Mucosa of stomach (tissue), 1 donor: ENCODE data around the gene GOLGA7B.
A peak's percentile ranks its signal among the peaks of the same experiment; 100 is the strongest.

ENCODE experiments used
- H3K27me3 ChIP-seq: one replicate; pipeline ENCODE4 v1.7.0; 2013; ENCODE audit warnings: mild to moderate bottlenecking, low read length; ENCODE audit not compliant: control insufficient read depth, insufficient read depth
- H3K36me3 ChIP-seq: one replicate; pipeline ENCODE4 v1.7.0; 2013; ENCODE audit warnings: low read length; ENCODE audit not compliant: control insufficient read depth, insufficient read depth
- H3K4me1 ChIP-seq: one replicate; pipeline ENCODE4 v1.7.0; 2013; ENCODE audit warnings: mild to moderate bottlenecking, low read length; ENCODE audit not compliant: control insufficient read depth, insufficient read depth
- H3K4me3 ChIP-seq: one replicate; pipeline ENCODE4 v1.7.0; 2013; ENCODE audit warnings: low read length
- H3K9ac ChIP-seq: one replicate; pipeline ENCODE4 v1.7.0; 2013; ENCODE audit warnings: mild to moderate bottlenecking, low read length, moderate library complexity
- H3K9me3 ChIP-seq: one replicate; pipeline ENCODE4 v1.7.0; 2013; ENCODE audit warnings: mild to moderate bottlenecking, low read length, moderate library complexity; ENCODE audit not compliant: control insufficient read depth
- donor health status: Pancreatic carcinoma.

Gene GOLGA7B

GRCh38 chr10:97858001-97858439, 8.4 kb downstream of the GOLGA7B start:
- no peaks in the 10 kb centered on the region for H3K36me3 ChIP-seq
- no peaks in the 10 kb centered on the region for H3K4me1 ChIP-seq
- no peak overlapping the region for H3K9ac ChIP-seq
- no peaks in the 10 kb centered on the region for H3K9me3 ChIP-seq
- H3K4me3 ChIP-seq, result no peak overlapping the region
- H3K27me3 ChIP-seq, result peaks cover 8% of the 10 kb centered on the region

- no peaks in the 10 kb centered on the region for H3K9me3 ChIP-seq
- H3K4me3 ChIP-seq, result no peak overlapping the region
- H3K4me1 ChIP-seq, result no peaks in the 10 kb centered on the region
- peaks cover 12% of the 10 kb centered on the region for H3K27me3 ChIP-seq
- no peaks in the 10 kb centered on the region for H3K36me3 ChIP-seq
- no peak overlapping the region for H3K9ac ChIP-seq
Observed at GRCh38 chr10:97861097-97861750, 11.6 kb downstream of the GOLGA7B start.

- H3K4me3 ChIP-seq, result no peak overlapping the region
- H3K9ac ChIP-seq, result no peak overlapping the region
- H3K36me3 ChIP-seq, result no peaks in the 10 kb centered on the region
- H3K4me1 ChIP-seq, result no peaks in the 10 kb centered on the region
- H3K9me3 ChIP-seq, result no peaks in the 10 kb centered on the region
- H3K27me3 ChIP-seq, result peaks cover 12% of the 10 kb centered on the region
Observed at GRCh38 chr10:97861924-97862323, 12.3 kb downstream of the GOLGA7B start.

GRCh38 chr10:97863808-97864207, 14.2 kb downstream of the GOLGA7B start:
- Histone ChIP-seq H3K4me3 (no peak overlapping the region), H3K4me1 (peaks cover 2% of the 10 kb centered on the region), H3K36me3 (no peaks in the 10 kb centered on the region), H3K9ac (no peak overlapping the region), H3K27me3 (peaks cover 12% of the 10 kb centered on the region), H3K9me3 (no peaks in the 10 kb centered on the region)

- Histone ChIP-seq H3K36me3 (no peaks in the 10 kb centered on the region), H3K4me1 (peaks cover 13% of the 10 kb centered on the region), H3K9me3 (no peaks in the 10 kb centered on the region), H3K9ac (no peak overlapping the region), H3K4me3 (no peak overlapping the region), H3K27me3 (peaks cover 13% of the 10 kb centered on the region)
Observed at GRCh38 chr10:97865488-97865887, 15.8 kb downstream of the GOLGA7B start.

- H3K4me1 ChIP-seq, result peaks cover 13% of the 10 kb centered on the region
- H3K27me3 ChIP-seq, result peaks cover 8% of the 10 kb centered on the region
- H3K9ac ChIP-seq, result no peak overlapping the region
- H3K4me3 ChIP-seq, result no peak overlapping the region
- no peaks in the 10 kb centered on the region for H3K36me3 ChIP-seq
- no peaks in the 10 kb centered on the region for H3K9me3 ChIP-seq
Observed at GRCh38 chr10:97866524-97867219, 17.0 kb downstream of the GOLGA7B start.

- H3K27me3 ChIP-seq, result peaks cover 8% of the 10 kb centered on the region
- no peak overlapping the region for H3K9ac ChIP-seq
- H3K36me3 ChIP-seq, result no peaks in the 10 kb centered on the region
- peaks cover 13% of the 10 kb centered on the region for H3K4me1 ChIP-seq
- no peaks in the 10 kb centered on the region for H3K9me3 ChIP-seq
- no peak overlapping the region for H3K4me3 ChIP-seq
Observed at GRCh38 chr10:97867220-97867800, 17.7 kb downstream of the GOLGA7B start.

GRCh38 chr10:97868134-97868685, 18.6 kb downstream of the GOLGA7B start:
- peaks cover 8% of the 10 kb centered on the region for H3K27me3 ChIP-seq
- no peaks in the 10 kb centered on the region for H3K9me3 ChIP-seq
- no peaks in the 10 kb centered on the region for H3K36me3 ChIP-seq
- H3K4me1 ChIP-seq, result peaks cover 13% of the 10 kb centered on the region
- H3K4me3 ChIP-seq, result no peak overlapping the region
- peak overlapping the region; percentile 29 for H3K9ac ChIP-seq

- Histone ChIP-seq H3K4me3 (no peak overlapping the region), H3K9me3 (no peaks in the 10 kb centered on the region), H3K4me1 (peaks cover 13% of the 10 kb centered on the region), H3K9ac (peak overlapping the region; percentile 29), H3K36me3 (no peaks in the 10 kb centered on the region), H3K27me3 (peaks cover 5% of the 10 kb centered on the region)
Observed at GRCh38 chr10:97869091-97870042, 19.7 kb downstream of the GOLGA7B start.

- no peaks in the 10 kb centered on the region for H3K36me3 ChIP-seq
- H3K9ac ChIP-seq, result no peak overlapping the region
- H3K4me1 ChIP-seq, result peaks cover 18% of the 10 kb centered on the region
- no peaks in the 10 kb centered on the region for H3K9me3 ChIP-seq
- H3K4me3 ChIP-seq, result no peak overlapping the region
- peaks cover 5% of the 10 kb centered on the region for H3K27me3 ChIP-seq
Observed at GRCh38 chr10:97870990-97871389, 21.3 kb downstream of the GOLGA7B start.

GRCh38 chr10:97873569-97873968, 23.9 kb downstream of the GOLGA7B start:
- H3K4me1 ChIP-seq, result peaks cover 21% of the 10 kb centered on the region
- no peaks in the 10 kb centered on the region for H3K36me3 ChIP-seq
- H3K27me3 ChIP-seq, result peaks cover 5% of the 10 kb centered on the region
- H3K9ac ChIP-seq, result no peak overlapping the region
- H3K4me3 ChIP-seq, result no peak overlapping the region
- H3K9me3 ChIP-seq, result no peaks in the 10 kb centered on the region
